K562 (cell line): Measurements from ENCODE around the gene DSP. TPM values are rescaled to one million over a fixed set of nuclear protein-coding genes. Genes with fewer than 3 reads are reported as not detected.

ENCODE experiments used
- ATAC-seq: fragments of 200-7000 bp; cut with Tn5 transposase; 3 replicates; pipeline ENCODE4 v1.9.1; 2020; ENCODE audit warnings: moderate library complexity
- BruUV-seq: library from RNA; stranded (reverse); fragments of 400-500 nt; replicated peaks from 2 replicates; lab custom pipeline; 2021; lab: Mats Ljungman, UMichigan
- CTCF ChIA-PET: fragments of 300-600 bp; formaldehyde crosslinking; extraction: SDS; loops from one replicate; lab custom pipeline; 2021; ENCODE audit warnings: low intra/inter-chr PET ratio; lab: Yijun Ruan, JAX
- POLR2A ChIA-PET: fragments of 300-600, 350-650 bp; sonication (Branson Sonifier 250); formaldehyde crosslinking; extraction: SDS; loops from one replicate; lab custom pipeline; 2021; ENCODE audit warnings: antibody characterized with exemption, inconsistent platforms; lab: Yijun Ruan, JAX
- DNase-seq, 4 experiments: peaks; one replicate each; pipeline versions ENCODE4 v3.0.0 to v3.0.0-alpha.2; 2011 to 2018; ENCODE audit warnings: low spot score in 3 of 4, mixed read lengths in 3 of 4; ENCODE audit errors: extremely low read depth in 1 of 4
- FAIRE-seq: peaks from 2 replicates; lab custom pipeline; 2011; peaks lifted over from hg19 to GRCh38; lab: Jason Lieb, UNC
- H2AFZ ChIP-seq: 2 replicates; pipeline ENCODE4 v1.6.0; 2011; ENCODE audit warnings: low read depth, low read length, control low read depth, inconsistent platforms
- H3K27ac ChIP-seq: fragments of 200-600 bp; 3 replicates; pipeline ENCODE4 v1.8.0; 2011; ENCODE audit warnings: low read depth, mild to moderate bottlenecking, control low read depth, inconsistent platforms, low read length, moderate library complexity, mixed read lengths; ENCODE audit errors: extremely low read depth
- H3K27me3 ChIP-seq, 2 experiments: fragments of 300-600 bp in 1 of 2; 2 replicates in 1 of 2; 3 replicates in 1 of 2; pipeline versions ENCODE4 v1.6.0 to v1.8.0; 2011; ENCODE audit warnings: inconsistent platforms in 2 of 2, low read length in 2 of 2, mild to moderate bottlenecking in 1 of 2, mixed read lengths in 1 of 2, moderate library complexity in 1 of 2; ENCODE audit not compliant: control insufficient read depth in 2 of 2, insufficient read depth in 2 of 2
- H3K36me3 ChIP-seq: fragments of 300-600 bp; 3 replicates; pipeline ENCODE4 v1.8.0; 2011; ENCODE audit warnings: mild to moderate bottlenecking, low read length, inconsistent platforms; ENCODE audit not compliant: control insufficient read depth, insufficient read depth
- H3K4me1 ChIP-seq, 2 experiments: fragments of 200-600 bp in 1 of 2; replicated peaks in 1 of 2; 2 replicates in 1 of 2; 3 replicates in 1 of 2; pipeline versions ENCODE4 v1.5.1 to v1.8.0; 2011; ENCODE audit warnings: inconsistent platforms in 2 of 2, low read length in 2 of 2, mild to moderate bottlenecking in 1 of 2, mixed read lengths in 1 of 2, moderate library complexity in 1 of 2; ENCODE audit not compliant: control insufficient read depth in 2 of 2, insufficient read depth in 2 of 2
- H3K4me2 ChIP-seq: 2 replicates; pipeline ENCODE4 v1.6.1; 2011; ENCODE audit warnings: low read length, control low read depth, inconsistent platforms, mixed read lengths; ENCODE audit not compliant: insufficient read depth
- H3K4me3 ChIP-seq: fragments of 200-600 bp; sonication (generic), shearing (Covaris generic); 2 replicates; pipeline ENCODE4 v1.5.1; 2016; ENCODE audit warnings: control low read depth, inconsistent platforms
- H3K79me2 ChIP-seq: fragments of 200-600 bp; 3 replicates; pipeline ENCODE4 v1.8.0; 2011; ENCODE audit warnings: low read length, inconsistent platforms; ENCODE audit not compliant: control insufficient read depth, insufficient read depth
- H3K9ac ChIP-seq, 2 experiments: 2 replicates each; pipeline versions ENCODE4 v1.6.0 to v1.6.1; 2011; ENCODE audit warnings: low read depth in 2 of 2, low read length in 2 of 2, control low read depth in 1 of 2, inconsistent platforms in 1 of 2, mild to moderate bottlenecking in 1 of 2, mixed read lengths in 1 of 2; ENCODE audit not compliant: insufficient read depth in 1 of 2
- H3K9me1 ChIP-seq: one replicate; pipeline ENCODE4 v1.6.0; 2011; ENCODE audit warnings: inconsistent platforms, mild to moderate bottlenecking, low read length, moderate library complexity; ENCODE audit not compliant: control insufficient read depth, insufficient read depth
- H3K9me3 ChIP-seq: replicated peaks from 2 replicates; pipeline ENCODE4 v1.5.1; 2011; ENCODE audit warnings: low read depth, low read length, inconsistent platforms; ENCODE audit not compliant: control insufficient read depth, insufficient read depth
- H4K20me1 ChIP-seq: replicated peaks from 2 replicates; pipeline ENCODE4 v1.6.1; 2011; ENCODE audit warnings: low read length, inconsistent platforms, mixed read lengths; ENCODE audit not compliant: control insufficient read depth, insufficient read depth
- CREB3L1 ChIP-seq: fragments of 450-650 bp; IDR thresholded peaks from 2 replicates; pipeline ENCODE4 v1.6.1; 2014; ENCODE audit warnings: low read depth, mild to moderate bottlenecking, moderate library complexity, borderline replicate concordance
- FOXM1 ChIP-seq, 2 experiments: fragments of 450-650 bp in 1 of 2; sonication (generic) in 1 of 2; formaldehyde crosslinking in 1 of 2; IDR thresholded peaks; 2 replicates each; pipeline versions ENCODE4 v1.6.1 to v1.9.0; 2017 to 2022; ENCODE audit warnings: low read depth in 2 of 2, mild to moderate bottlenecking in 2 of 2, missing genetic modification reagents in 1 of 2, moderate library complexity in 1 of 2
- ID3 ChIP-seq, 2 experiments: fragments of 250-450 bp in 1 of 2; fragments of 450-650 bp in 1 of 2; sonication (Bioruptor Pico) in 1 of 2; IDR thresholded peaks; 2 replicates each; pipeline versions ENCODE4 v1.6.1 to v1.8.0; 2016 to 2021; ENCODE audit warnings: mild to moderate bottlenecking in 2 of 2, moderate library complexity in 2 of 2, missing compliant biosample characterization in 1 of 2, missing genetic modification characterization in 1 of 2
- RBBP5 ChIP-seq: fragments of 200-600 bp; sonication (generic); IDR thresholded peaks from 2 replicates; pipeline ENCODE4 v1.6.1; 2012; ENCODE audit warnings: borderline replicate concordance, mild to moderate bottlenecking, low read length, control low read depth, inconsistent platforms; ENCODE audit not compliant: insufficient read depth, poor library complexity, severe bottlenecking
- SRSF1 ChIP-seq: fragments of 200-400 bp; formaldehyde crosslinking; IDR thresholded peaks from 2 replicates; pipeline ENCODE4 v1.6.1; 2017; ENCODE audit warnings: mild to moderate bottlenecking, low read depth, low read length, moderate library complexity
- ZBTB34 ChIP-seq: fragments of 250-450 bp; sonication (Bioruptor Pico); IDR thresholded peaks from 2 replicates; pipeline ENCODE4 v1.8.0; 2021; ENCODE audit warnings: mild to moderate bottlenecking, moderate library complexity
- ZKSCAN8 ChIP-seq: fragments of 200-800 bp; sonication (Bioruptor generic); IDR thresholded peaks from 2 replicates; pipeline ENCODE4 v1.6.1; 2016; ENCODE audit warnings: missing genetic modification characterization, missing compliant biosample characterization
- WGBS: fragments of 100-300 bp; shearing (Covaris generic); methylation state at CpG from one replicate; pipeline ENCODE4 v1.1.6; 2016; ENCODE audit warnings: low coverage, mixed read lengths; ENCODE audit not compliant: insufficient coverage; ENCODE audit errors: missing lambda C conversion rate; 5-methylcytosine and 5-hydroxymethylcytosine counted together
- in situ Hi-C: fragments of 300-500 bp; cut with MboI; formaldehyde crosslinking; loops from 4 replicates; pipeline ENCODE4 v1.15.0; 2018; ENCODE audit warnings: inconsistent platforms, mixed read lengths
- intact Hi-C: fragments of 100-400 bp; cut with micrococcal nuclease; formaldehyde crosslinking; loops from 2 replicates; pipeline ENCODE4 v1.14.2; 2022
- polyA plus RNA-seq, 8 experiments: library from polyadenylated mRNA; depleted of rRNA in 4 of 8; stranded (reverse) in 5 of 8; unstranded in 3 of 8; fragments of >200 nt; fragmentation: Nextera tagmentation in 2 of 8; fragmentation: Illumina TruSeq in 1 of 8; extraction: Ambion mirVana in 2 of 8; extraction: Trizol in 1 of 8; gene quantifications; 2 replicates each; pipeline versions ENCODE4 v1.2.1 to v1.2.3, GENCODE V29; 2011 to 2014; ENCODE audit warnings: inconsistent platforms in 1 of 8, missing spikeins in 1 of 8
- total RNA-seq, 7 experiments: library from RNA; depleted of rRNA in 6 of 7; stranded (reverse); fragments of >200 nt in 6 of 7; fragmentation: Illumina TruSeq in 2 of 7; extraction: Trizol in 2 of 7; gene quantifications; 2 replicates each; pipeline versions ENCODE4 v1.2.1 to v1.2.3, GENCODE V29; 2011 to 2021; ENCODE audit warnings: low replicate concordance in 1 of 7

The DSP gene
- total and polyA plus RNA-seq, 9 of the 15 experiments (the other 6 are each of a cell fraction or from before 2014, with no cell fraction given) = under 0.01 to 0.24 (median 0.03) TPM; not detected in 2

- no peak for TF ChIP-seq FOXM1 (IDR thresholded peaks at IDR 0.05; ENCODE audit: low read depth)
- no peak for TF ChIP-seq FOXM1 (CRISPR knock-in tag; IDR thresholded peaks at IDR 0.05; ENCODE audit: low read depth)
- no peak for TF ChIP-seq ZKSCAN8
- no peak for TF ChIP-seq RBBP5
- no peak for TF ChIP-seq ZBTB34 (CRISPR knock-in tag)
Measured at GRCh38 chr6:7594579-7595125, 53.2 kb downstream of the DSP start (continued).

- Histone ChIP-seq H3K4me2 (no peak overlapping the region), H3K27me3 (no peaks in the 10 kb centered on the region), H3K4me1 (no peaks in the 10 kb centered on the region), H3K9ac (no peak overlapping the region), H3K9me1 (no peaks in the 10 kb centered on the region), H3K4me3 (no peak overlapping the region), H3K27ac (no peak overlapping the region), H2AFZ (no peak overlapping the region), H3K9me3 (no peaks in the 10 kb centered on the region), H3K36me3 (peaks cover 99% of the 10 kb centered on the region), H4K20me1 (no peaks in the 10 kb centered on the region; the same call in 1 of the 2 replicates), H3K79me2 (no peaks in the 10 kb centered on the region)
- no peak for FAIRE-seq
- no TSS peak for BruUV-seq
- 83% methylated on average over 4 of the region's 4 CpGs for WGBS
- ATAC-seq = no peak
- in situ Hi-C loops (no loop called here), intact Hi-C loops (no loop called here)
- CTCF ChIA-PET = no interaction called here
- TF ChIP-seq SRSF1 = no peak
- no peak for TF ChIP-seq CREB3L1
- TF ChIP-seq ID3 (CRISPR knock-in tag; IDR thresholded peaks at IDR 0.05) = no peak
- no peak for TF ChIP-seq ID3 (tag; IDR thresholded peaks at IDR 0.05)
- DNase-seq = no peak
- POLR2A ChIA-PET = interaction anchor here (0.8 to 1.7 kb wide), 4 partner anchors 9 to 291 kb away, joined by 3 to 6 read pairs (median 4); partner anchors contain the start of genes SNRNP48 and SSR1
Measured at GRCh38 chr6:7604003-7604402, 62.5 kb downstream of the DSP start.
